Measurements from ENCODE around the gene BLOC1S5.

BLOC1S5 gene

GRCh38 chr6:8086755-8087306 lies 22.6 kb upstream of the BLOC1S5 start:
- TF ChIP-seq CTCF (IDR thresholded peaks at IDR 0.05) = no peak

- TF ChIP-seq CTCF (IDR thresholded peaks at IDR 0.05) = no peak
Measured at GRCh38 chr6:8085053-8085511, 20.9 kb upstream of the BLOC1S5 start.

GRCh38 chr6:8084586-8084985 lies 20.4 kb upstream of the BLOC1S5 start:
- TF ChIP-seq CTCF (IDR thresholded peaks at IDR 0.05) = no peak

- no peak for TF ChIP-seq CTCF (IDR thresholded peaks at IDR 0.05)
Measured at GRCh38 chr6:8082954-8083858, 19.0 kb upstream of the BLOC1S5 start.

- no peak for TF ChIP-seq CTCF (IDR thresholded peaks at IDR 0.05)
Measured at GRCh38 chr6:8082572-8082953, 18.4 kb upstream of the BLOC1S5 start.

- TF ChIP-seq CTCF (IDR thresholded peaks at IDR 0.05) = no peak
Measured at GRCh38 chr6:8080362-8081151, 16.4 kb upstream of the BLOC1S5 start.

GRCh38 chr6:8079126-8079525 lies 14.9 kb upstream of the BLOC1S5 start:
- no peak for TF ChIP-seq CTCF (IDR thresholded peaks at IDR 0.05)

Data from LNCAP (cell line).